Jurkat, Clone E6-1 (cell line): ENCODE data around the gene B3GALNT2.

Experiments used
- DNase-seq: peaks from one replicate; pipeline ENCODE4 v3.0.0-alpha.2; 2011; ENCODE audit warnings: low read depth, low spot score
- H3K4me3 ChIP-seq: 2 replicates; pipeline ENCODE4 v1.5.1; 2011; ENCODE audit warnings: mild to moderate bottlenecking, low read length, control low read depth, moderate library complexity

Gene B3GALNT2

DNA sequence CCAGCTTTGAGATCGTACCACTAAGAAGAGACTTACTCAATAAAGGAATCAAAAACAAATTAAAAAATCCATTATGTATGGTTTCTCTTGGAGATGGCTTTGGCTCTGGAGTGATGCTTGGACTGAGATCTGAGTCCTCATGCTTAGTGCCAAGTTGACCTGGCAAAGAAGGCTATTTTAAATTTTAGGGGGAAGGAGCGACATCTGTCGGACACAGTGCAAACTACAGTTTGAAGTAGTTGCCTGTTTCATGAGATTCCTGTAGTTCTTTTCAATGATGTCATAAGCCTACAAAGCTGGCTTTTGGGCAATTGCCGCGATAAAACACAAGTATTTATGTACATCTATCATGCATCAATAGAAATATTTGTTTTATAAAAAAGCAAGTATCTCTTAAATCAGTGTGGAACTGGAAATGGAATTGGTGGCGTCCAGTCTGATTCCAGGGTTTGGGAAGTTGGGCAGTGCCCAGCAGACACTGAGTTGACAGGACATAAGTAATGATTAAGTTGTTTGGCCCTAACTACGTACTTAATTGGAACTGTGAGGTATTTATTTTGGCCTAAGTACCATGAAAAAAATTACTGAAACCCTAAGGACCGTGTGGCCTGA, 87.1 kb downstream of the B3GALNT2 start:
- peak; percentile 65 for DNase-seq

DNA sequence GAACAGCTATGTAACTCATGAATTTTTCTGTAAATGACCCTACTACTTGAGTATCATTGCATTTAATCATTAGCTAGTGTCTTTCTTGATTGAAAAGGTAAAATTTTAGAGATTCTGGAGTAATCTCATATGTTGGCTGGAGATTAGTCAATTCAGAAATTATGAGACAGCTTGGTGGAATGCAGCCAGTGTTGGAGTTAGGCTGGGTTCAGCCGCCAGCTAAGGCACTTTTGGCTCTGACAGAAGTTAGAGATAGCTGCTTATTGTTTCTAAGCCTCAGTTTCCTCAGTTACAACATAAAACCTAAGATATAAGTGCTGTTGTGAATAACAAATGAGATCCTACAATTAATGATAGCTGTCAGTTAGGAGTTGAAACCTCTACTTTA, 87.6 kb downstream of the B3GALNT2 start:
- H3K4me3 ChIP-seq = no peak overlapping the region
- no peak for DNase-seq

More for the DNA sequence above, 87.1 kb downstream of the B3GALNT2 start:
- H3K4me3 ChIP-seq = no peak overlapping the region

DNA sequence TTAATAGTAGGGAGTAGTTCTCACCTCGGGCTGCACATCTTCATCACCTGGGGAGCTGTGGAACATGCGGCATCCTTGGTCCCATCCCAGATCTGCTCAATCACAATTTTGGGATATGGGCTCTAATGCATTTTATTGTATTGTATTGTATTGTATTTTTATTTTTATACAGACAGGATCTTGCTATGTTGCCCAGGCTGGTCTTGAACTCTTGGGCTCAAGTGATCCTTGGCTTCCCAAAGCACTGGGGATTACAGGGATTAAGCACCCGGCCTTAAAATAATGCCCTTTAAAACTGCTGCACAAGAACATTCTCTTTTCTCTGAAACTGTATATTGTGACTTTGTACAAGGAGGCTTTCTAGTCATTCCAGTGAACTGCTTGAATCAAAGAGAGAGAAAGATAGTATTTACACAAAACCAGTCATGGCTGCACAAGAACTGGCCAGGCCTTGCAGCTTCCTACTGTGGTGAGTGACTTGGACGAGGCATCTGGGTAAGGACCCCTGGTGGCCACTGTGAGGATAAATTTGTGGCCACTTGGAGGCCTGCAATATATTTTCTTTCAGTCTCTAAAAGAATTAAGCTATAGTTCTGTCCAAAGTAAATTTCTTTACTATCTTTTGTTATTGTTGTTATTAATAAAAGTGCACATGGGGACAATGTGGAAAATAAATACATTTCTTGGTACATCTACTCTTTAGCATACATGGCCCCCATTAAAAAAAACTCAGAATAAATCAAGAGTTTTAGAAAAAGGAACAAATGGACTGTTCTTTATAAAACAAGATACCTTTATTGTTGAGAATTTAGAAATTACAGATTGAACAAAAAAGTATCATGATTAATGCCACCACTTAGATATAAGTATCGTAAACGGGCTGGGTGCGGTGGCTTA, 89.0 kb downstream of the B3GALNT2 start:
- DNase-seq = peak; percentile 65
- H3K4me3 ChIP-seq = no peak overlapping the region

DNA sequence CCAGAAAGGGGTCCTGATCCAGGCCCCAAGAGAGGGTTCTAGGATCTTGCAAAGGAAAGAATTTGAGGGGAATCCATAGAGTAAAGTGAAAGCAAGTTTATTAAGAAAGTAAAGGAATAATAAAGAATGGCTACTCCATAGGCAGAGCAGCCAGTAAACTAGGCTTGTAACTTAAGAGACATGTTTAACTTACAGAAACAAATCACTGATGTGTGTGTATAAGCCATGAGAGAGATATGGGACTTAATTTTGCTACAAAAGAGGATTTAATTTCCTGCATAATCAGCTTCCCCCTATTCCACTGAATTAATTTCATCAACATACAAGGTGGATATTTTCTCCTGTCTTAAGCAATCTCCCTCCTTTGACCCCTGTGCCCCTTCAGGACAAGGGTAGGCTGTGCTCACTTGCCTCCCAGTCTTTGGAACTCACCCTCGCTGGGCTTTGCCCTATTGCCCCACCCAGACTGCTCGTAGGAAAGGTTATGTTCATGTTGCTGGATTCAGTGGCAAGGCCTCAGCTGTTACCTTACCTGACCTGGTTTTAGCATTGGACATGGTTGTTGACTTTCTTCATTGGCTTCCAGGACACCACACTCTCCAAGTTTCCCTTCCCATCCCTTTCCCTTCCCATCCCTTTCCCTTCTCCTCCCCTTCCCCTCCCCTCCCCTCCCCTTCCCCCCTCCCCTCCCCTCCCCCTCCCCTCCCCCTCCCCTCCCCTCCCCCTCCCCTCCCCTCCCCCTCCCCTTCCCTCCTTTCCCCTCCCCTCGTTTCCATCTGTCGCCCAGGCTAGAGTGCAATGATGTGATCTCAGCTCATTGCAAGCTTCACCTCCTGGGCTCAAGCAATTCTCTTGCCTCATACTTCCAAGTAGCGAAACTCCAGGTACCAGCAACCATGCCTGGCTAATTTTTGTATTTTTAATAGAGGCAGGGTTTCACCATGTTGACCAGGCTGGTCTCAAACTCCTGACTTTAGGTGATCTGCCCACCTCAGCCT, 92.5 kb downstream of the B3GALNT2 start:
- no peak for DNase-seq

DNA sequence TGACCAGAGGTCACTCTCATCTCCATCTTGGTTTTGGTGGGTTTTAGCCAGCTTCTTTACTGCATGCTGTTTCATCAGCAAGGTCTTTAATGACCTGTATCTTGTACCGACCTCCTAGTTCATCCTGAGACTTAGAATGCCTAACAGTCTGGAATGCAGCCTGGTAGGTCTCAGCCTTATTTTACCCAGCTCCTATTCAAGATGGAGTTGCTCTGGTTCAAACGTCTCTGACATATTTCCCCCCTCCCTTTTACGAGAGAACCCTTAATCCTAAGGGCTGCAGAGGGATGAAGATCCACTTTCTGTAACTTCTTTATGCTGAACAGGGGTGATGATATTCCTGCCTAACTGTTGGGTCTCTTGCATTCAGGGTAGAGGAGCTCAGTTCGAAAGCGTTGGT, 93.8 kb downstream of the B3GALNT2 start:
- H3K4me3 ChIP-seq = no peak overlapping the region
- no peak for DNase-seq

More for the DNA sequence above, 92.5 kb downstream of the B3GALNT2 start:
- no peak overlapping the region for H3K4me3 ChIP-seq

DNA sequence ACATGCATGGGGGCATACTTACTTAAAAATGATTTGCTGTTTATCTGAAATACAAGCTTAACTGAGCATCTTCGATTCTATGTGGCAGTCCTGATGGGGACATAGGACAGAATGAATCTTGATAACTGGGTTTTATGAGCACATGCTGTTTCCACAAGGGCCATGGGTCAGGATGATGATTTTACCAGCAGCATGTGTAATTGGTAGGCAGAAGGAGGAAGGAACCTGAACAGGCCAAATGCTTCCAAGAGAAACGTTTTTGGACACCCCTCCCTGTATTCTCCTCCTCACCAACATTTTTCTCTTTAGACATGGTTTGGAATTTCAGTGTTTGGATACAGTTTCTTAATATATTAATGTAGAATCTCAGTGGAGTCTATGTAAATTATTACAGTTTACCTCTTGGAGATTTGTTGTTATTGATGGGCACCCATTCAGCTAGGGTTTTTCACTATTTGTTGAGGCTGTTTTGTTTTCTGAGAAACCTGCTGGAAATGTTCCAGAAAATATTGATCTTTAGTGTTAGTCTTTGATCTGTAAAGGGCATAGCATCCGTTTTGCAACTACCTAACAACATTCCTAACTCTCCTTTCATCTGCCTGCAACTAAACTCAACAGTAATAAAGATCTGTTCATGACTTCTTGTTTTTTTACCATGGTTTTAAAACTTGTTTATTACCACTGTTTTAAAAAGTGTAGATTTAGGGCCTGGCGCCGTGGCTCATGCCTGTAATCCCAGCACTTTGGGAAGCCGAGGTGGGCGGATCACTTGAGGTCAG, 95.0 kb downstream of the B3GALNT2 start:
- DNase-seq = no peak

DNA sequence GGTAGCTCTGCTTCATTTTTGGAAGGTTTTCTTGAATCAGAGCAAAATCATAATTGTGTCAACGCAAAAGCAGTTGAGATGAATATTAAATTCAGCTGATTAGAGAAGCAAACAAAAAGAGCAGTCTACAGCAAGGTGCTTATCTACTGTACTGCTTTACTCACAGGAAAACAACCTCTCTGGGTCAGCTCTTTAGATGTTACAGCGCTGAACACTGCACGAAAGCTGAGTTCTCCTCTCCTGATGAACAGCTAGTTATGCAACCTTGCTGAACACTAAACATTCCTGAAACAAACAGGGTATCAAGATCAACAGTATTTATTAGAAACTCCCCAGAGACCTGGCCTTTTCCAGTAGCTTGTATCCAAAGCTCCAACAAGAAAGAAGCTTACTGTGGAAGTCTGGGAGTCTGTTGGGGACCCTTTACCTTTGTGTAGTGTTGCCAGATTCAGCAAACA, 95.7 kb downstream of the B3GALNT2 start:
- H3K4me3 ChIP-seq = no peak overlapping the region
- no peak for DNase-seq

More for the DNA sequence above, 95.0 kb downstream of the B3GALNT2 start:
- H3K4me3 ChIP-seq = no peak overlapping the region

DNA sequence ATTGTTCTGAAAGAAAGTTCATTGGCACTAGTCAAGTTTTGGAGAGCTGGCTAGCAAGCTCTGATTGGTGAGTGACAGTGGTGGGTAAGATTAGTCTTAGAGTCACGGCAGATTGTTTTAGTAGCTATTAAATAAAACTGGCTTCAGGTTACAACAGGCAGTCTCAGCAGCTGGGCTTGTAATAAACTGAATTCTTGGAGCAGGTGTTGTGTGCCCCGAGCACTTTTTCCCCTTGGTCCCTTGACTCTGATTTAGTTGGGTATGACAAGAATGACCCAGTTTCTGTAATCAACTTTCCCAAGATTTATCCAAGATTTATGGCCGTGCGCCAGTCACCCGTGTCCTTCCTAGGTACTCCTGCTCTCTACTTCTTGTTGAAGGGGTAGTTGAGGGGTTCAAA, 96.8 kb downstream of the B3GALNT2 start:
- no peak for DNase-seq
- no peak overlapping the region for H3K4me3 ChIP-seq

DNA sequence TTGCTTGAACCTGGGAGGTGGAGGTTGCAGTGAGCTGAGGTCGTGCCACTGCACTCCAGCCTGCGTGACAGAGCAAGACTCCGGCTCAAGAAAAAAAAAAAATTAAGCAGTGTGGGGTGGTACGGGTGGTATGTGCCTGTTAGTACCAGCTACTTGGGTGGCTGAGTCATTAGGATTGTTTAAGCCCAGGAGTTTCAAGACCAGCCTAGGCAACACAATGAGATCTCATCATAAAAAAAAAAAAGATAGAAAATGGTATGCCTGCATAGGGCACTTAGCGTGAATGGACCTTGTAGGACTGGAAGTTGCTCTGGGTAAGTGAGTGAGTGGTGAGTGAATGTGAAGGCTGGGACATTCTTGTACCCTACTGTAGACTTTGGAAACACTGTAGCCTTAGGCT, 100.1 kb downstream of the B3GALNT2 start:
- no peak for DNase-seq
- H3K4me3 ChIP-seq = no peak overlapping the region

DNA sequence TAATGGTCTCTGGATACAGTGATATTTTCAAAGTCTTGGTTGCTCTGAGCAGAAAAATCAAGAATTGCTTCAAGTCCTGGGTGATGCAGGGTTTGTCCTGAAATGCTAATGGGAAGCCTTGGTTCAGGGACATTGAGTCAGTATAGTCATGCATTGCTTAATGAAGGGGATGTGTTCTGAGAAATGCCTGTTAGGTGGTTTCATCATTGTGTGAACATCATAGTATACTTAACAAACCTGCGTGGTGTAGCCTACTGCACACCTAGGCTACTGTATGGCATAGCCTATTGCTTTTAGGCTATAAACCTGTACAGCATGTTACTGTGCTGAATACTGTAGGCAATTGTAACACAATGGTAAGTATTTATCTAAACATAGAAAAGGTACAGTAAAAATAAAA, 100.7 kb downstream of the B3GALNT2 start:
- DNase-seq = no peak
- no peak overlapping the region for H3K4me3 ChIP-seq

DNA sequence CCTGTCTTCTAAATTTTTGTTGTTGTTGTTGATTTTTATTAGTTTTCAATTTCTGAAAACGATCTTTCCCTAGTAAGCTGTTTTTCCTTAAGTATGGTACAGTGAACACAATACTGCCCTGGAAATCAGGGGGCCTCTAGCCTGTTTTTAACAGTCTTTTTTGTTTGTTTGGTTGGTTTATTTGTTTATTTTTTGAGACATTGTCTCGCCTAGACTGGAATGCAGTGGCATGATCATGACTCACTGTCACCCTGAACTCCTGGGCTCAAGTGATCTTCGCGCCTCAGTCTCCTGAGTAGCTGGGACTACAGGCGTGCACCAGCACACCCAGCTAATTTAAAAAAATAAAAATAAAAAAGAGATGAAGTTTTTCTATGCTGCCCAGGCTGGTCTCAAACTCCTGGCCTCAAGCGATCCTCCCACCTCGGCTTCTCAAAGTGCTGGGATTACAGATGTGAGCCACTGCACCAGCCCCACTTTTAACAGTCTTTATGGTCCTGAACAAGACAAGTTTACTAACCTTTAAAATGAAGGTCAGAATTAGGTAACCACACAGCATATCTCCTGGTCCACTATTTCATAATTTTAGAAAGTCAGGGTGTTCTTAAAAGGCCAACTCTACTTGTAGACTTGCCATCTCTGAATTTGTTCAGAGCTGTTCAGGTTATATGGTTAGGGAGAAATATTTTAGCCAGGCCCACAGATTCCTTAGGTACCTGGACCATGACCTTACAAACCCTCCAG, 101.6 kb downstream of the B3GALNT2 start:
- DNase-seq = no peak
- no peak overlapping the region for H3K4me3 ChIP-seq

DNA sequence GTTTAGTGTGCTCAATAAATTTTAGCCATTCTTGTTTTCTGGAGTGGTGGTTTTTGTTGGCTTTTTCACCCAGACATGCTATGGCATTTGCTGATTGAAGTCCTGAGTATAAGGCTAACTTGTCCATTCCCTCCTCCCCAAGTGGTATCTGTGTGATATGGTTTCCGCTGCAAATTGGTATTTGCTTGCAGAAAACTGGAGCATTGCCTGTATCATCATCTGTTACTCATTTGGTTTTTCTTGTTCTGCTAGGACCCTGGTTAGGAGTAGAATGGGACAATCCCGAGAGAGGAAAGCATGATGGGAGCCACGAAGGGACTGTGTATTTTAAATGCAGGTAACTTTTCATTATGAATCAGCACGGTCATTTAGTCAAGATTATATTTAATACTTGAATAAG, 103.0 kb downstream of the B3GALNT2 start:
- DNase-seq = no peak
- no peak overlapping the region for H3K4me3 ChIP-seq
